ENCODE results near the gene GRB2. TPM values are rescaled to one million over a fixed set of nuclear protein-coding genes. Genes with fewer than 3 reads are reported as not detected.
A peak's percentile ranks its signal among the peaks of the same experiment; 100 is the strongest.

GRB2 gene
- total RNA-seq, 1 donor from 2014 or later, result 41.7 TPM

DNA sequence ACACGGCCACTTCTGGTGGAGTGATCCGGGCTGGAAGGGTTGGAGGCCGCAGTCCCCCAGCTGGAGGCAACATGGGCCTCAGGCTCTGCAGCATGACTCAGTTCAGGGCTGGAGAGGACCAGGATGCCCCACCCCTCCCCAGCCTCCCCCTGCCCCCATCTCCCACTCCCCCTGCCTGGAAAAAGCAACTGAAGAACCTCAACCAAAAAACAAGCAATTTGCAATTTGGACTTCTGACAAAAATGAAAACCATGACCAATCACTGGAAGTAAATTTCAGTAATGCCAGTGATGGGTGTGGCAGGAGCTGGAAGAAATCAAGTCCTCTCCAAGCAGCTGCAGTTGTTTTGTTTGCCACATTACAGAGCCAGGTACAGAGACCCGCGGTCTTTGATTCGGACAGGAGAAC, 127.8 kb downstream of the GRB2 start:
- DNase-seq, result no peak

DNA sequence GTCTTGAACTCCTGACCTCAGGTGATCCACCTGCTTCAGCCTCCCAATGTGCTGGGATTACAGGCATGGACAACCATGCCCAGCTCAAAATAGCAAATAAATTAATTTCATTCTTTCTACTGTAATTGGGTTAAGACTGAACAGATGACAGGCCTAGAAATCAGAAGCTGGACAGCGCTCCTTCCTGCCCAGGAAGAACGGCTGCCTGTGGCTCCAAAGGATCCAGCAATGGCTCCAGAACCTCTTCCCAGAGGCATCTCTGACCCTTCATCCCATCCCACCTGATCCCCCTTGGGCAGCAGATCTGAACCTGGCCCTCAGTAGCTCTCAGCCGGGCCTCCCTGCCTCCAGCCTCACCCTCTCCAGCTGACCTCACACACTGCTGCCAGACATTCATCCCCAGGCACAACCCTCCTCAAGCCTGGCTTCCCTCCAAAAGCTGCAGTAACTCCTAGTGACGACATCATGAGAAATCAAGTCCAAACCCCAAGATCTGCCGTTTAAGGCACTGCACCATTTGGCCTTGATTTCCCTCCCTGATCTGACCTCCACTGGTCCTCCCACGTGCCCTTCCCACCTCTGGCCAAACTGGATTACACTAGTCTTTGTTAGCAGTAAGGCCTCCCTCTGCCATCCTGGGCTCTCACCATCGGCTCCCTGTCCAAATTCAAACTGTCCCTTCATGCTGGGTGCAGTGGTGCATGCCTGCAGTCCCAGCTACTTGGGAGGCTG, 131.3 kb downstream of the GRB2 start:
- no peak for DNase-seq

DNA sequence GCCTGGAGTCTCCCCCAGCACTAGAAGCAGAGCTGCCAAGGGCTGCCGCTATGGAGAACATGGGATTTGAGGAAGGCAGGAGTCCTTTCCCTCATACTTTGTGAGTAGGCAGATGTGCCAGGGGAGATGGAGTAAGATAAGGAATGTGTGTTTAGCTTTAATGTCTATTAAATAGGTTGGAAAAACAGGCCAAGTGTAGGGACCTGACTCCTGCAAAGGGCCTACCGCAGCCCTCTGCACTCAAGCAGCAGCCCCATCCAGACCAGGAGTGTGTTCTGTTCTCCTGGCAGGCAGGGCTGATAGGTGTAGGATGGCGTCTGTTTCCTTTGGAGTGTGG, 132.7 kb downstream of the GRB2 start:
- DNase-seq, result no peak

DNA sequence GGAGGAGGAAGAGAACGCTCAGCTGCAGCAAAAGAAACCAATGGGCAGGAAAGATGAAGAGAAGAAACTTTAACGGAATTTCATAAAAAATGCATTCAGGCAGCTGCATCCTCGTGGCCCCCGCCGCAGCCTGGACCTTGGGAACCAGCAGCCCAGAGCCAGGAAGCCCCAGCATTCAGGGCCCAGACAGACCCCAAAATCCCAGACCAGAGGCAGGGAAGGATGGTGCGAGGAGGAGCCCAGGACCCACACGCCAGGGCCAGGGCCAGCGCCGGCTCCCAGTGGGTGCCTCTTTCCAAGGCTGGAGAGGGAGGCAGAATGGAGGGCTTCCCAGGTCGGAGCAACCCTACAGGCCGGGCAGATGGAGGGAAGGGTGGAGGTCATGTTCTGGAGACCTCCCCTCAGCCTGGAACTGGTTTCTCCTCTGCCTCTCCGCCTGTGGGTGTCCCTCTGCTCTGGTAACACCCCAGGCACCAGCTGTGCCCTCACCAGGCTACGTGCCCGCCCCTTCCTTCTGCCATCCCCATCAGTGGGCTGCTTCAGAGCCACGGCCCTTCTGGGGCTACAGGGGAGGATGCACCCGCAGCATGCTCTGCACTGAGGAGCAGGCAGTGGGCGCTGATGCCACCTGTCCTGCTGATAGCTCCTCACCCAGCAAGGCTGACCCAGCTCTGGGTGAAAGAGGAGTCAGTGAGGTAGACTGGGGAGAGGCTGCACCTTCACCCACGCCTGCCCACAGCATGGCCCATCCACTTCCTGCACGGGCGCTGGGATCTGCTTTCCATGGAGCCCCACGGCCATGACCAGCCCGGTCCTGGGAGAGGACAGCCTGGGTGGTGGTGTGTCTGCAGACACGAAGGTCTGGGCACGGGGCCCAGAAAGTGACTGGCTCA, 133.3 kb downstream of the GRB2 start:
- no peak for DNase-seq

DNA sequence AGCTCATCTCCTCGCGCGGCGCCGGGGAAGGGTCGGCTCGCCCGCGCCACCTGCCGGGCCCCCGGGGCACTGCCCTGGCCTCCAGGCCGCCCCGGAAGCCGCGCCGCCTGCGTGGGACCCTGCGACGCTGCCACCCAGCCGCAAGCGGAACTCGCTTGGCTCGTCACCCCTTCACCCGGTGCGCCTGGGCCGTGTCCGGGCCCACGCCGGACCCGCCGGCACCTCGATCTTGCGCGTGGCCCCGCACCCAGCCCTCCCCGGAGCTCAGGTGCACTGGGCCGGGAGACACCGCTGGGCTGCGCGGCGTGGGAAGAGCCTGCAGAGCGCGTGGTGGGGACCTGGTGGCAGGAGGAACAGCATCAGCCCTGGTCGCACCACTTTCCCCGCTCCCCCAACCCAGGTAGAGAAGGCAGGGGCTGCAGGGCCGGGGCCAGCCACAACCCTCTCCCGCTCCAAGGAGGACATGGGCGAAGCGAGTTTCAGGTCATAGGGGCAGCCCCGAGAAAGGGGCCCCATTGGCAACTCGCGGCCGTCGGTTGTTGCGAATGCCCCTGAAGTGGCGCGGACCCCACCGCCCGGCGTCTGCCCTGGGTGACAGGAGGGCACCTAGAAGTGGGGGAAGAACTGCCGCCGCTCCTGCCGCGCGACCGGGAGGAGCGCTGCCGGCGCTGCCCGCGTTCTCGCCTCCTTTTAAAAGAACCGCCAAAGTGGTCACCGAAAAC, 134.1 kb downstream of the GRB2 start:
- DNase-seq, result peak; percentile 49

DNA sequence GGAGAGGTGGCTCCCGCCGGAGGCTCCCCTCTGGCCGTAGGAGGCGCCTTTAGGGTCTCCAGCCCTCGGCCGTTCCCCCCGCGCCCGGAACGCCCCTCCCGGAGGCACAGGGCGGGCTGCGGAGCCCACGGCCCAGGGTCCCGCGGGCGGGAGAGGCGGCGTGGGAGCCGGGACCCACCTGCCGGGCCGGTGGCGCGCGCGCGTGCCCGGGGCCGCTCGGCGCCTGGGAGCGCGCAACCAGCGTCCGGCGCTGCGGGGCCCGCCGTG, 134.6 kb downstream of the GRB2 start, which contains the start of gene MIF4GD:
MIF4GD (minus strand) TSS at position 266 of the 267 bp plus-strand sequence. CDS start 1,036 bp downstream, outside the sequence.
- DNase-seq, result no peak

DNA sequence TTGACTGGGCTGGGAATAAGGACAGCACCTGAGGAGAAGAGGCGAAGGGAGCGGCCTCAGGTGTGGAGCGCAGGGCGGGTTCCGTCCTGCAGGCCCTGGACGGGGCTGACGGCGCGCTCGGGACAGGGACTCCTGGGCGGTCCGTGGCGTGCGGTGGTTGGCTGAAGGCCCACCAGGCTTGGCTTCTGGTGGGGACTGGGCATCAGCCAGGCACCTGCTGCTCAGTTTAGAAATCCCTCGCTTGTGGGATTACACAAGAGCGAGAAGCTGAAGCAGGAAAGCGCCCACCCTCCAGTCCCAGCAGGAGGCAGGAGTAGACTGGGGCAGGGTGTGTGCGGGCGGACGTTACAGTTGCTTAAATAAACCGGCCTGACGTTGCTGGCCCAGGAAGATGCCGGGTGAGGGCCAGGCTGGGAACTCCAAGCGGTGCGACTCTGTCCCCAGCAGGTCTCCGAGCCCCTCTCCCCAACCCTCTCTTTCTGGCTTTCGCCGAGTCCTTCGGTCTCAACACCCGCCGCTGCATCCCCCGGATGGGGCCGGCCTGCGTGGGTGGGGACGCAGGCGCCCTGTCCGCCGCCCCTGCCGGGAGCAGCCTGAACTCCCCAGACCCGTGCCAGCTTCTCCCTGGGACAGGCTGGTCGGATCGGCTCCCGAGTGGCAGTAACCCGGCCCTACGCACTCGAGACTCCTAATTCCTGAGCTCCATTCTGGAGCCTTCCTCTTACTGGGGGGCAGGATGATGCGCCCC, 135.1 kb downstream of the GRB2 start:
- DNase-seq, result peak; percentile 29

DNA sequence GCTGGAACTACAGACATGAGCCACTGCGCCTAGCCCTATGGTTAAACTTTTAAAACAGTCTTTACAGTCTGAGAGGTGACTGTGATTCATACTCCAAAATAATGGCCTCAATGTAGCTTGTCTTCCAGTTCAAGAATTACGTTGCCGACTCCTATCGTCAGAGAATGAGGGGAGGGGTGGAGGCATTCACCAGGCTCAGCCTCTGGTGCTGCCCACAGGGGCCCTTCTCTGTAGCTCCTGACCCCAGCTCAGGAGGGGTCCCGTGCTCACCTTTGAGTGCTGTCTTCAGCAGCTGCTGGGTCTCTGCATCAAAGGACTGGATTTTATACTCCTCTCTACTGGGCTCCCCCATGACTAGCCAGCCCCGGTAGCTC, 135.6 kb downstream of the GRB2 start:
- no peak for DNase-seq

Small RNA genes within 50 kb of the gene (small RNA-seq; reads per million reads assigned to genes)
- not detected for gene MIR3678 (ENCODE audit: low replicate concordance)
- gene RF00019 (ENCODE audit: low replicate concordance), result not detected
- gene RNU6-938P (ENCODE audit: low replicate concordance), result not detected

Other genes with a start within 250 kb of the GRB2 start
- gene SUMO2, start 222.7 kb downstream of the GRB2 start, total RNA-seq, result 103 TPM
- gene NUP85, start 200.0 kb downstream of the GRB2 start, total RNA-seq, result 38.7 TPM
- gene GGA3, start 144.1 kb downstream of the GRB2 start, total RNA-seq, result 9.9 TPM
- 39.6 TPM for gene MRPS7, start 143.8 kb downstream of the GRB2 start, total RNA-seq
- gene MIF4GD, start 134.4 kb downstream of the GRB2 start, total RNA-seq, result 7.4 TPM
- 4.0 TPM for gene SLC25A19, start 116.2 kb downstream of the GRB2 start, total RNA-seq
- gene TMEM94, start 51.0 kb upstream of the GRB2 start, total RNA-seq, result 21.6 TPM
- 7.1 TPM for gene CASKIN2, start 109.9 kb upstream of the GRB2 start, total RNA-seq
- gene TSEN54, start 110.8 kb upstream of the GRB2 start, total RNA-seq, result 13.6 TPM
- gene LLGL2, start 120.0 kb upstream of the GRB2 start, total RNA-seq, result 17.8 TPM
- 117 TPM for gene MYO15B, start 182.1 kb upstream of the GRB2 start, total RNA-seq
- gene SMIM5, start 227.8 kb upstream of the GRB2 start, total RNA-seq, result 7.2 TPM